Heart right ventricle (tissue), 16 donors: Measurements from ENCODE around the gene FAM171A2. TPM values are rescaled to one million over a fixed set of nuclear protein-coding genes. Genes with fewer than 3 reads are reported as not detected.
"Not testable (repeated sequence)": the region's sequence is repeated elsewhere in the genome, so short reads cannot be mapped to it uniquely, and the experiment has no call there.

Experiments
- ATAC-seq, 8 donors: fragments of 200-7000 bp; cut with Tn5 transposase; one replicate each; pipeline ENCODE4 v1.9.1; 2020; ENCODE audit warnings: mild to moderate bottlenecking in 8 of 8, moderate library complexity in 8 of 8, moderate number of reproducible peaks in 1 of 8
- DNase-seq, 2 donors: peaks; one replicate each; pipeline ENCODE4 v3.0.0-alpha.2; 2020
- H3K27ac ChIP-seq, 10 donors: fragments of 200-600 bp; sonication (generic) in 2 of 10; one replicate each; pipeline versions ENCODE4 v1.5.0 to v1.8.0; 2020 to 2022; ENCODE audit warnings: mild to moderate bottlenecking in 3 of 10
- H3K27me3 ChIP-seq, 7 donors: fragments of 200-600 bp; one replicate each; pipeline ENCODE4 v1.8.0; 2021 to 2022; ENCODE audit warnings: mild to moderate bottlenecking in 2 of 7
- H3K36me3 ChIP-seq, 9 donors: fragments of 200-600 bp; sonication (generic) in 1 of 9; one replicate each; pipeline versions ENCODE4 v1.5.0 to v1.8.0; 2020 to 2022; ENCODE audit warnings: mild to moderate bottlenecking in 2 of 9
- H3K4me1 ChIP-seq, 9 donors: fragments of 200-600 bp; sonication (generic) in 1 of 9; one replicate each; pipeline versions ENCODE4 v1.5.0 to v1.8.0; 2020 to 2022; ENCODE audit warnings: mild to moderate bottlenecking in 4 of 9
- H3K4me3 ChIP-seq, 10 donors: fragments of 200-600 bp; sonication (generic) in 2 of 10; one replicate each; pipeline versions ENCODE4 v1.5.0 to v1.8.0; 2020 to 2022; ENCODE audit warnings: mild to moderate bottlenecking in 7 of 10, moderate library complexity in 2 of 10
- H3K9me3 ChIP-seq, 11 donors: fragments of 200-600 bp in 10 of 11; sonication (generic) in 2 of 11; one replicate each; pipeline versions ENCODE4 v1.5.0 to v1.8.0; 2013 to 2022; ENCODE audit warnings: mild to moderate bottlenecking in 2 of 11, control low read depth in 1 of 11, moderate library complexity in 1 of 11
- WGBS, 2 donors: extraction: QIAGEN DNeasy Blood & Tissue Kit; methylation state at CpG; one replicate each; pipeline ENCODE4 v1.1.7; 2013; ENCODE audit warnings: inconsistent platforms in 1 of 2; 5-methylcytosine and 5-hydroxymethylcytosine counted together
- intact Hi-C, 10 donors: fragments of 100-400 bp; cut with DNase I; formaldehyde crosslinking; loops; one replicate each; pipeline versions ENCODE4 v1.11.1 to v1.14.2; 2022
- polyA plus RNA-seq, 2 donors: library from polyadenylated mRNA; stranded (reverse); fragments of 200-250 nt; gene quantifications; one replicate each; pipeline ENCODE4 v1.2.3, GENCODE V29; 2013
- total RNA-seq, 10 donors: library from RNA; stranded (reverse); fragmentation: NEBNext Ultra II Directional in 3 of 10; extraction: Animal tissue kit (Norgen Biotek cat#: 25700) in 3 of 10; gene quantifications; one replicate each; pipeline versions ENCODE4 v1.2.1 to v1.2.4, GENCODE V29; 2021 to 2023
- TF ChIP-seq, protein P1 (sequence below), 9 donors: fragments of 200-600 bp; sonication (generic) in 2 of 9; IDR thresholded peaks; one replicate each; pipeline versions ENCODE4 v1.5.0 to v1.8.0; 2021 to 2022; ENCODE audit warnings: antibody characterized with exemption in 9 of 9, mild to moderate bottlenecking in 5 of 9, moderate library complexity in 1 of 9
- donor health status: Arrhythmogenic right ventricular cardiomyopathy.
- donor health status: ischemic (EF 13 %, LVEDD 7.1; RV severe dilation, severe dysfunction).
- donor health status: healthy with polysubstance abuse.
- donor health status: DM: no; HTN: yes; CAD: no.
- donor health status: DM: no; HTN: no; CAD: no.
- donor health status: ischemic (EF 25% LVEDD 6.9; RV normal size, moderate dysfunction).
- donor health status: ischemic (EF 25% LVEDD 5.7; RV mildly dilated, moderate dysfunction).
- donor health status: healthy.
- donor health status: DM: yes; HTN: yes; CAD: no.
- donor health status: Ischemic cardiomyopathy.
- donor health status: ischemic (EF 35%, LVEDD 5.7; RV mildly dilated, moderate dysfunction).
- donor health status: nonischemic (EF 11% LVEDD 7.7; RV severe dilation, severe dysfunction).
- donor health status: DM: yes; HTN: yes; CAD: no.
- donor health status: PGD.
- donor health status: ischemic (EF 29% LVEDD 5.4; RV normal size, mild dysfunction).
- donor health status: nonischemic (EF 23%, LVEDD 6.1; RV moderate dilation, normal function).

FAM171A2 gene
- total and polyA plus RNA-seq, 12 donors = 0.25 to 0.95 (median 0.46) TPM

DNA sequence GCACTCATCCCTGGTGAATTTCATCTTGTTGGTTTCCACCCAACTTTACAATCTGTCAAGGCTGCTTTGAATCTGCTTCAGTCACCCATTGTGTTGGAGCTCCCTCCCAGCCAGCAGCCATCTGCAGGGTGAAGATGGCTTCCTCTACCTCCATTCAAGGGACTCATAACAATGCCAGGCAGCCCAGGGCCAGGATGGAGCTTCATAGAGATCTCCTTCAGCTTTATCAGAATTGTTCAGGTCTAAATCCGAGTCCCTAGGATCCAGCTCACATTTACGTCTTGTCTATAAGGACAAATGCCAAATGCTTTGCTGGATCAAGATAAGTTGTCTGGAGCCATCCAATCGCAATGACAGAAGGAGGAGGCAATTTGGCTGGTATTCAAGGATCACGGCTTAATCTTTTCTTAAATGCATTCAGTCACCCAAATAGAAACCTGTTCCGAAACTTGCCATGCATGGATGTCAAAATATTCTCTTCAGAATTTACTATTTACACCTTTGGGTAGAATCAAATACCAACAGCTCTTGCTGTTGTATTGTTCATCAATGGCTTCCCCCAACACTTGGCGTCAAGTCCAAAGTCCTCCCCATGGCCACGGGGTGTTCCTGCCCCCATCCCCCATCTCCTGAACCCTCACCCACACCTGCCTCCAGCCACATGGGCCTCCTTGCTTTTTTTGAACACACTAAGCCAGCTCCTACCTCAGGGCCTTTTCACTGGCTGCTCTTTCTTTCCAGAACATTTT, 3.8 kb upstream of the FAM171A2 start:
- no peaks in the 10 kb centered on the region for H3K36me3 ChIP-seq
- no peak for ATAC-seq
- TF ChIP-seq, protein P1, sequence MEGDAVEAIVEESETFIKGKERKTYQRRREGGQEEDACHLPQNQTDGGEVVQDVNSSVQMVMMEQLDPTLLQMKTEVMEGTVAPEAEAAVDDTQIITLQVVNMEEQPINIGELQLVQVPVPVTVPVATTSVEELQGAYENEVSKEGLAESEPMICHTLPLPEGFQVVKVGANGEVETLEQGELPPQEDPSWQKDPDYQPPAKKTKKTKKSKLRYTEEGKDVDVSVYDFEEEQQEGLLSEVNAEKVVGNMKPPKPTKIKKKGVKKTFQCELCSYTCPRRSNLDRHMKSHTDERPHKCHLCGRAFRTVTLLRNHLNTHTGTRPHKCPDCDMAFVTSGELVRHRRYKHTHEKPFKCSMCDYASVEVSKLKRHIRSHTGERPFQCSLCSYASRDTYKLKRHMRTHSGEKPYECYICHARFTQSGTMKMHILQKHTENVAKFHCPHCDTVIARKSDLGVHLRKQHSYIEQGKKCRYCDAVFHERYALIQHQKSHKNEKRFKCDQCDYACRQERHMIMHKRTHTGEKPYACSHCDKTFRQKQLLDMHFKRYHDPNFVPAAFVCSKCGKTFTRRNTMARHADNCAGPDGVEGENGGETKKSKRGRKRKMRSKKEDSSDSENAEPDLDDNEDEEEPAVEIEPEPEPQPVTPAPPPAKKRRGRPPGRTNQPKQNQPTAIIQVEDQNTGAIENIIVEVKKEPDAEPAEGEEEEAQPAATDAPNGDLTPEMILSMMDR (IDR thresholded peaks at IDR 0.05) = no peak
- 61 to 64% methylated on average over 7 of the region's 7 CpGs for WGBS, 2 donors
- H3K27me3 ChIP-seq = peaks cover 0 to 45% (median 13%) of the 10 kb centered on the region in 7 donors
- no peak overlapping the region for H3K4me3 ChIP-seq
- peaks cover 0 to 14% (median 12%) of the 10 kb centered on the region in 9 donors for H3K4me1 ChIP-seq
- no peak for DNase-seq
- no peak overlapping the region for H3K27ac ChIP-seq
- intact Hi-C loops = no loop called here
- H3K9me3 ChIP-seq = no peaks in the 10 kb centered on the region

DNA sequence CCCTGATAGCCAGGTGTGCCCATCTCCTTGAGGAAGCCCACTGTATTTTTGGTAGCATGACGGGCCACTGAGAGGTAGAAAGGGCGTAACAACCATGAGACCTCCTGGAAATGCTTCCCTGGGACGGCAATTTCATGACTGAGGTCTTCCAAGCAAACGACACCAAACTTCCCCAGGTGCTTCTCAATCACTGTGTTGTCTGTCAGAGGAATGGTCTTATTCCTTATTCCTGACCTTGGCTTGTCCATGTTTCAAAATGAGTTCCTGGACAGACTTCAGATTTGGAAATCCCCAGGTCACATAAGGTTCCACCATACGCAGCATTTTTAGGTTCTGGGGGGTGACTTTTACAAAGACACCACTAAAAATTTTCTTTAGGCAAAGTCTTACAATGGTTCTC, 1.4 kb upstream of the FAM171A2 start:
- H3K27me3 ChIP-seq = peaks cover 0 to 48% (median 7%) of the 10 kb centered on the region in 7 donors
- H3K4me3 ChIP-seq, H3K27ac ChIP-seq, ATAC-seq, DNase-seq, intact Hi-C loops, H3K36me3 ChIP-seq, H3K9me3 ChIP-seq: not testable (repeated sequence)
- WGBS, 2 donors = 86 to 91% methylated on average over 5 of the region's 5 CpGs
- peaks cover 0 to 32% (median 17%) of the 10 kb centered on the region in 9 donors for H3K4me1 ChIP-seq

DNA sequence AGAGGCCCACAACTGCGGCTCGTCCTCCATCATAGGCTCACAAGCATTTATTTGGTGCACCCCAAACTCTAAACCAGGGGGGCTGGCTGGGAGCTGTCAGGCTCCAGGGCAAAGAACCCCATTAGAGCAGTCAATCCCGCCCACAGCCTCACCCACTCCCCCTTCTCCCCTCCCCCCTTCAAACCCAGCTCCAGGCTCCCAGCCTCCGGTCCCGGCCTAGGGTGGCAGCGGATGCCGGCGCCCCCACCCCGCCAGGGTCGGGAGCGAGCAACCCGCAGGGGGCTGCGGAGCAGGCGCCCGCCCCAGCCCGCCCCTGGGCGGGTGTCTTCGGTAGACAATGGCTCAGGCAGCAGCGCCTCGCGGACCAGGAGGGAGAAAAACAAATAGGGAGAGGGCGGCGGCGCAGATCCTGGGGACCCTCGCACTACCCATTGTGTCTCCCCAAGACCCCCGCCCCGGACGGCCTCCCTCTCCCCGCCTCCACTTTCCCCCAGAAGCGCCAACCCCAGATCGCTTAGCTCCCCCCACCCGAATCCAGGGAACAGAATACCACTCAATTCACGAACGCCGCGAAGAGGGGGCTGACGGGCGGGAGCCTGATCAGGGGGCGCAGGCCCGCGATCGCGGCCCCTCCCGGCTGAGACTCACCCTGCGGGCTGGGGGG, 572 bp downstream of the FAM171A2 start:
- peak overlapping the region; percentile 46 to 78 (median 66) for H3K4me3 ChIP-seq
- ATAC-seq (peak; percentile 26 to 48 (median 39)), DNase-seq (peak in 1 of 2 donors; percentile 24)
- TF ChIP-seq, protein P1 (IDR thresholded peaks at IDR 0.05) = no peak
- peaks cover 0 to 32% (median 17%) of the 10 kb centered on the region in 9 donors for H3K4me1 ChIP-seq
- intact Hi-C loops = no loop called here
- H3K36me3 ChIP-seq = no peaks in the 10 kb centered on the region
- peaks cover 0 to 41% (median under 1%) of the 10 kb centered on the region in 7 donors for H3K27me3 ChIP-seq
- peak overlapping the region in 6 of 10 donors; percentile 22 to 73 (median 40) for H3K27ac ChIP-seq
- no peaks in the 10 kb centered on the region for H3K9me3 ChIP-seq
- 1 to 2% methylated on average over 44 to 45 of the region's 45 CpGs for WGBS, 2 donors

DNA sequence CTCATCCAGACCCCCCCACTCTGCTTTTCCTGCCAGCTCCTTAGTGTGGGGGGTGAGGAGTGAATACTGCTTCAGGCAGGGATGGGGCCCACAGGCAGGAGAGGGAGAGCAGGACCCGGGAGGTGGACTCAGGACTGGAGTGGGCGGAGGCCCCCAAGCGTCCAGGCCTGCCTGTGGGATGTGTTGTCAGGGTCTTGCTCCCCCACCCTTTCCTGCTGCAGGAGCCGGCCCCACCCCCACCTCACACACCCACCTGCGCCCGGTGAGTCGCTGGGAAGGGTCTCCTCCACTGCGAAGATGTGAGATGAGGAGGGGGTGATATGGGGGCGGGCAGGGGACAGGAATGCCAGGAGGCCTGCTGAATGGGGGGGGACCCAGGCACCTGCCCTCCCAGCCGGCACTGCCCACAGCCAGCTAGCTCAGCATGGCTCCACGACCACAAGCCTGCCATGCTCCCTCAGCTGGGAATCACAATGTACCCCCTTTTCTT, 1.1 kb downstream of the FAM171A2 start:
- Histone ChIP-seq H3K4me1 (peaks cover 0 to 32% (median 17%) of the 10 kb centered on the region in 9 donors), H3K9me3 (no peaks in the 10 kb centered on the region), H3K27ac (no peak overlapping the region), H3K27me3 (peaks cover 0 to 41% (median 0%) of the 10 kb centered on the region in 7 donors), H3K36me3 (no peaks in the 10 kb centered on the region), H3K4me3 (peak overlapping the region in 8 of 10 donors; percentile 46 to 78 (median 68))
- ATAC-seq = peak in 6 of 8 donors; percentile 5 to 30 (median 14)
- DNase-seq = peak in 1 of 2 donors; percentile 12
- TF ChIP-seq, protein P1 (IDR thresholded peaks at IDR 0.05) = no peak
- intact Hi-C loops = no loop called here
- WGBS, 2 donors = 19 to 29% methylated on average over 9 to 11 of the region's 11 CpGs
